ENCODE measurements around the gene FAM228A.
"Not testable (repeated sequence)": the region's sequence is repeated elsewhere in the genome, so short reads cannot be mapped to it uniquely, and the experiment has no call there.

DNA sequence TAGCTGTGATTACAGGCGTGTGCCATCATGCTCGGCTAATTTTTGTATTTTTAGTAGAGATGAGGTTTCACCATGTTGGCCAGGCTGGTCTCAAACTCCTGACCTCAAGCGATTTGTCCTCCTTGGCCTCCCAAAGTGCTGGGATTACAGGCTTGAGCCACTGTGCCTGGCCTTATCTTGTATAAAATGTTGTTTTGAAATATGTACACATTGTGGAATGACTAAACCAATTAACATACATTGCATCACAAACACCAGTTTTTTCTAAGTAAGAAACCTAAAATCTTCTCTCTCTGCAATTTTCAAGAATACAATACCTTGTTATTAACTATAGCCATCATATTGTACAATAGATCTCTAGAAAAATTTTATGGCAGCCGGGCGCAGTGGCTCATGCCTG is 34.5 kb upstream of the FAM228A start:
- TF ChIP-seq, protein P1, sequence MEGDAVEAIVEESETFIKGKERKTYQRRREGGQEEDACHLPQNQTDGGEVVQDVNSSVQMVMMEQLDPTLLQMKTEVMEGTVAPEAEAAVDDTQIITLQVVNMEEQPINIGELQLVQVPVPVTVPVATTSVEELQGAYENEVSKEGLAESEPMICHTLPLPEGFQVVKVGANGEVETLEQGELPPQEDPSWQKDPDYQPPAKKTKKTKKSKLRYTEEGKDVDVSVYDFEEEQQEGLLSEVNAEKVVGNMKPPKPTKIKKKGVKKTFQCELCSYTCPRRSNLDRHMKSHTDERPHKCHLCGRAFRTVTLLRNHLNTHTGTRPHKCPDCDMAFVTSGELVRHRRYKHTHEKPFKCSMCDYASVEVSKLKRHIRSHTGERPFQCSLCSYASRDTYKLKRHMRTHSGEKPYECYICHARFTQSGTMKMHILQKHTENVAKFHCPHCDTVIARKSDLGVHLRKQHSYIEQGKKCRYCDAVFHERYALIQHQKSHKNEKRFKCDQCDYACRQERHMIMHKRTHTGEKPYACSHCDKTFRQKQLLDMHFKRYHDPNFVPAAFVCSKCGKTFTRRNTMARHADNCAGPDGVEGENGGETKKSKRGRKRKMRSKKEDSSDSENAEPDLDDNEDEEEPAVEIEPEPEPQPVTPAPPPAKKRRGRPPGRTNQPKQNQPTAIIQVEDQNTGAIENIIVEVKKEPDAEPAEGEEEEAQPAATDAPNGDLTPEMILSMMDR (IDR thresholded peaks at IDR 0.05): not testable (repeated sequence)
- TF ChIP-seq EZH2 (IDR thresholded peaks at IDR 0.05; ENCODE audit: borderline replicate concordance, insufficient read depth, low read depth, low read length, poor library complexity, severe bottlenecking): not testable (repeated sequence)

Data from B cell (primary cell).